H1 (cell line): ENCODE measurements around the gene ZDHHC3. TPM values are rescaled to one million over a fixed set of nuclear protein-coding genes. Genes with fewer than 3 reads are reported as not detected.
"Not testable (repeated sequence)": the region's sequence is repeated elsewhere in the genome, so short reads cannot be mapped to it uniquely, and the experiment has no call there.

Experiments
- CTCF ChIA-PET: fragments of 300-600 bp; sonication (Branson Sonifier 250); formaldehyde crosslinking; loops from one replicate; lab custom pipeline; 2021; ENCODE audit not compliant: partially characterized antibody; lab: Charles Lee
- POLR2A ChIA-PET: fragments of 300-600 bp; sonication (Branson Sonifier 250); formaldehyde crosslinking; loops from one replicate; lab custom pipeline; 2021; ENCODE audit warnings: inconsistent platforms; ENCODE audit not compliant: partially characterized antibody; lab: Charles Lee
- DNase-seq, 2 experiments: peaks; one replicate each; pipeline versions ENCODE4 v3.0.0 to v3.0.0-alpha.2; 2010 to 2022; ENCODE audit warnings: low spot score in 2 of 2, low read depth in 1 of 2, mixed read lengths in 1 of 2
- FAIRE-seq: peaks from 2 replicates; lab custom pipeline; 2011; peaks lifted over from hg19 to GRCh38; lab: Jason Lieb, UNC
- H2AFZ ChIP-seq: 2 replicates; pipeline ENCODE4 v1.8.1; 2012; ENCODE audit warnings: low read length, inconsistent platforms
- H2AK5ac ChIP-seq: 2 replicates; pipeline ENCODE4 v1.6.1; 2013; ENCODE audit warnings: low read depth, low read length
- H2BK120ac ChIP-seq: replicated peaks from 2 replicates; pipeline ENCODE3; 2013; ENCODE audit warnings: low read depth, low read length, inconsistent platforms
- H2BK12ac ChIP-seq: 2 replicates; pipeline ENCODE4 v1.6.1; 2013; ENCODE audit warnings: low read depth, low read length
- H2BK15ac ChIP-seq: 2 replicates; pipeline ENCODE4 v1.6.1; 2013; ENCODE audit warnings: low read length
- H2BK20ac ChIP-seq: 2 replicates; pipeline ENCODE4 v1.6.1; 2013; ENCODE audit warnings: low read length
- H2BK5ac ChIP-seq: 2 replicates; pipeline ENCODE4 v1.6.1; 2013; ENCODE audit warnings: low read depth, low read length
- H3K14ac ChIP-seq: 2 replicates; pipeline ENCODE4 v1.6.1; 2013; ENCODE audit warnings: inconsistent platforms; ENCODE audit not compliant: insufficient read length
- H3K18ac ChIP-seq: 2 replicates; pipeline ENCODE4 v1.6.1; 2013; ENCODE audit warnings: low read length; ENCODE audit errors: extremely low read depth
- H3K23ac ChIP-seq: 2 replicates; pipeline ENCODE4 v1.6.1; 2013; ENCODE audit warnings: inconsistent platforms; ENCODE audit not compliant: insufficient read length
- H3K23me2 ChIP-seq: 2 replicates; pipeline ENCODE4 v1.6.1; 2013; ENCODE audit warnings: low read depth, low read length
- H3K27ac ChIP-seq: 2 replicates; pipeline ENCODE4 v1.6.1; 2011; ENCODE audit warnings: low read depth, low read length, inconsistent platforms
- H3K27me3 ChIP-seq, 4 experiments: replicated peaks in 1 of 4; 1 replicate in 1 of 4; 2 replicates in 3 of 4; pipeline versions ENCODE4 v1.6.1 to v1.8.1; 2011 to 2013; ENCODE audit warnings: low read length in 3 of 4, mild to moderate bottlenecking in 3 of 4, inconsistent platforms in 2 of 4, mixed read lengths in 2 of 4, moderate library complexity in 1 of 4; ENCODE audit not compliant: control insufficient read depth in 3 of 4, insufficient read depth in 3 of 4; ENCODE audit errors: extremely low read depth in 1 of 4
- H3K36me3 ChIP-seq, 4 experiments: 2 replicates each; pipeline versions ENCODE4 v1.6.1 to v1.8.1; 2011 to 2013; ENCODE audit warnings: mild to moderate bottlenecking in 4 of 4, low read length in 3 of 4, moderate library complexity in 2 of 4, control low read depth in 1 of 4, inconsistent platforms in 1 of 4; ENCODE audit not compliant: insufficient read depth in 4 of 4, control insufficient read depth in 2 of 4
- H3K4ac ChIP-seq: replicated peaks from 2 replicates; pipeline ENCODE3; 2013; ENCODE audit warnings: low read length, low read depth, mixed read lengths, inconsistent platforms; ENCODE audit not compliant: insufficient read length
- H3K4me1 ChIP-seq, 4 experiments: replicated peaks in 1 of 4; 1 replicate in 1 of 4; 2 replicates in 3 of 4; pipeline versions ENCODE4 v1.6.1 to v1.8.1; 2011 to 2013; ENCODE audit warnings: low read length in 3 of 4, inconsistent platforms in 2 of 4, mixed read lengths in 1 of 4; ENCODE audit not compliant: insufficient read depth in 4 of 4, control insufficient read depth in 3 of 4
- H3K4me2 ChIP-seq, 2 experiments: 2 replicates each; pipeline versions ENCODE4 v1.6.1 to v1.8.1; 2011 to 2013; ENCODE audit warnings: low read depth in 2 of 2, low read length in 2 of 2, control low read depth in 1 of 2, inconsistent platforms in 1 of 2, mild to moderate bottlenecking in 1 of 2; ENCODE audit not compliant: insufficient read depth in 1 of 2
- H3K4me3 ChIP-seq, 4 experiments: fragments of 200-600, 300-600 bp in 1 of 4; sonication (generic), shearing (Covaris generic), sonication (Bioruptor Twin) in 1 of 4; 2 replicates each; pipeline versions ENCODE4 v1.5.1 to v1.8.1; 2011 to 2016; ENCODE audit warnings: low read length in 4 of 4, low read depth in 3 of 4, control low read depth in 2 of 4, inconsistent platforms in 2 of 4, mild to moderate bottlenecking in 2 of 4, mixed read lengths in 1 of 4, moderate library complexity in 1 of 4; ENCODE audit not compliant: insufficient read depth in 2 of 4; ENCODE audit errors: extremely low read depth in 1 of 4
- H3K56ac ChIP-seq: replicated peaks from 2 replicates; pipeline ENCODE3; 2013; ENCODE audit warnings: low read depth, mild to moderate bottlenecking, mixed read lengths, low read length, inconsistent platforms; ENCODE audit not compliant: insufficient read length
- H3K79me1 ChIP-seq: 2 replicates; pipeline ENCODE4 v1.6.1; 2013; ENCODE audit warnings: low read depth, low read length, control low read depth
- H3K79me2 ChIP-seq, 2 experiments: 2 replicates each; pipeline versions ENCODE4 v1.6.1 to v1.8.1; 2012 to 2013; ENCODE audit warnings: low read length in 2 of 2, mild to moderate bottlenecking in 2 of 2, inconsistent platforms in 1 of 2; ENCODE audit not compliant: insufficient read depth in 2 of 2, control insufficient read depth in 1 of 2
- H3K9ac ChIP-seq, 4 experiments: replicated peaks in 1 of 4; 1 replicate in 1 of 4; 2 replicates in 3 of 4; pipeline versions ENCODE4 v1.6.1 to v1.8.1; 2011 to 2013; ENCODE audit warnings: low read depth in 3 of 4, low read length in 3 of 4, control low read depth in 2 of 4, mild to moderate bottlenecking in 2 of 4, moderate library complexity in 2 of 4, inconsistent platforms in 1 of 4; ENCODE audit errors: extremely low read depth in 1 of 4
- H3K9me3 ChIP-seq, 2 experiments: 2 replicates each; pipeline versions ENCODE4 v1.6.1 to v1.8.1; 2012 to 2013; ENCODE audit warnings: mild to moderate bottlenecking in 2 of 2, moderate library complexity in 2 of 2, control low read depth in 1 of 2, inconsistent platforms in 1 of 2, low read depth in 1 of 2, low read length in 1 of 2, mixed read lengths in 1 of 2; ENCODE audit not compliant: insufficient read depth in 2 of 2
- H4K20me1 ChIP-seq, 2 experiments: replicated peaks in 1 of 2; 2 replicates each; pipeline versions ENCODE3 to v1.8.1; 2011 to 2013; ENCODE audit warnings: inconsistent platforms in 2 of 2, low read length in 2 of 2, mild to moderate bottlenecking in 1 of 2; ENCODE audit not compliant: insufficient read depth in 2 of 2, control insufficient read depth in 1 of 2
- H4K5ac ChIP-seq: 2 replicates; pipeline ENCODE4 v1.6.1; 2013; ENCODE audit warnings: low read length, low read depth, mixed read lengths, inconsistent platforms; ENCODE audit not compliant: insufficient read length
- H4K8ac ChIP-seq: 2 replicates; pipeline ENCODE4 v1.8.0; 2013; ENCODE audit warnings: mild to moderate bottlenecking, moderate library complexity, low read length, inconsistent platforms; ENCODE audit not compliant: insufficient read depth; ENCODE audit errors: extremely low read depth
- H4K91ac ChIP-seq: replicated peaks from 2 replicates; pipeline ENCODE3; 2013; ENCODE audit warnings: low read length, mixed read lengths, inconsistent platforms; ENCODE audit not compliant: insufficient read length
- KDM1A ChIP-seq: fragments of 200-600, 300-600 bp; sonication (generic); IDR thresholded peaks from 2 replicates; pipeline ENCODE4 v1.7.1; 2016; ENCODE audit warnings: mild to moderate bottlenecking, low read length, borderline replicate concordance
- WGBS, 2 experiments: shearing (Covaris generic) in 1 of 2; methylation state at CpG; one replicate each; pipeline versions ENCODE4 v1.1.6 to v1.1.7; 2013 to 2015; ENCODE audit warnings: low lambda C conversion rate in 2 of 2, mixed read lengths in 2 of 2, inconsistent platforms in 1 of 2, low coverage in 1 of 2, missing lambda C conversion rate in 1 of 2; ENCODE audit not compliant: insufficient replicate concordance in 2 of 2, insufficient coverage in 1 of 2, insufficient read length in 1 of 2; ENCODE audit errors: extremely low coverage in 1 of 2, missing lambda C conversion rate in 1 of 2; 5-methylcytosine and 5-hydroxymethylcytosine counted together
- polyA plus RNA-seq, 7 experiments: library from polyadenylated mRNA; depleted of rRNA in 3 of 7; stranded (reverse) in 5 of 7; unstranded in 2 of 7; fragments of >200 nt in 5 of 7; fragments of 200-250 nt in 2 of 7; gene quantifications; 1 replicate in 5 of 7; 2 replicates in 1 of 7; 4 replicates in 1 of 7; pipeline versions ENCODE4 v1.2.1 to v1.2.3, GENCODE V29; 2011 to 2013; ENCODE audit warnings: missing spikeins in 2 of 7, mixed read lengths in 2 of 7
- total RNA-seq: library from RNA; stranded (reverse); fragmentation: NEBNext Ultra II Directional; extraction: Animal tissue kit (Norgen Biotek cat#: 25700); gene quantifications from 2 replicates; pipeline ENCODE4 v1.2.1, GENCODE V29; 2021

ZDHHC3 gene
- total and polyA plus RNA-seq, 2 of the 8 experiments (the other 6 are each of a cell fraction or from before 2014, with no cell fraction given), result 77.4 to 88.7 TPM

DNA sequence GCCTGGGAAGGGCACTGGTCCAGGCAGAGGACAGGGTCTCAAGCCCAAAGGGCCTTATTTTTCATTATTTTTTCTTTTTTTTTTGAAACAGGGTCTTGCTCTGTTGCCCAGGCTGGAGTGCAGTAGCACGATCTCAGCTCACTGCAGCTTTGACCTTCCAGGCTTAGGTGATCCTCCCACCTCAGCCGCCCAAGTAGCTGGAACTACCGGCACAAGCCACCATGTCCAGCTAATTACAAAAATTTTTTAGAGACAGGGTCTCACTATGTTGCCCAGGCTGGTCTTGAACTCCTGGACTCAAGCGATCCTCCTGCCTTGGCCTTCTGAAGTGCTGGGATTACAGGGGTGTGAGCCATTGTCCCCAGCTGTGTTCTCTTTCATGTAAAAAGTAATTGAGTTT is 26.2 kb downstream of the ZDHHC3 start:
- not testable (repeated sequence) for H3K9ac ChIP-seq, H2BK15ac ChIP-seq, H2BK5ac ChIP-seq, H3K36me3 ChIP-seq, H3K9me3 ChIP-seq, H3K4me1 ChIP-seq, H3K27me3 ChIP-seq, H3K4me2 ChIP-seq, H4K91ac ChIP-seq, H2AK5ac ChIP-seq, H2BK12ac ChIP-seq, H2BK120ac ChIP-seq, H3K23me2 ChIP-seq, H3K27ac ChIP-seq, H3K18ac ChIP-seq, H4K5ac ChIP-seq, H3K14ac ChIP-seq, H3K4ac ChIP-seq, H3K4me3 ChIP-seq, H3K56ac ChIP-seq, DNase-seq, FAIRE-seq, H2AFZ ChIP-seq, H4K8ac ChIP-seq, H2BK20ac ChIP-seq, H3K23ac ChIP-seq
- 95% methylated on average over 4 of the region's 4 CpGs; no CpG with 5 or more reads in 1 of the 2 experiments for WGBS, 2 experiments
- CTCF ChIA-PET, result interaction anchor here (0.6 to 1.1 kb wide), 3 partner anchors 13 to 83 kb away, joined by 3 to 4 read pairs (median 3); no protein-coding TSS in a partner anchor
- peak; percentile 55; the same call in 1 of the 2 replicates for TF ChIP-seq KDM1A
- POLR2A ChIA-PET, result interaction anchor here (1.1 kb wide), 1 partner anchor 13 kb away, joined by 3 read pairs; no protein-coding TSS in a partner anchor
- H3K79me1 ChIP-seq, result peaks cover 12% of the 10 kb centered on the region
- H4K20me1 ChIP-seq, result peaks cover 0 to 11% of the 10 kb centered on the region in 2 experiments
- peaks cover 4 to 16% of the 10 kb centered on the region in 2 experiments; a peak in 2 of 4 replicates for H3K79me2 ChIP-seq
